Stimulated activated CD4-positive, alpha-beta T cell treated with anti-CD3 and anti-CD28 coated beads, Interleukin-1b, Interleukin-23, amount 100 ng/mL, for 1 hour (primary cell): ENCODE data around the gene RANGAP1.

Source experiments
- DNase-seq, 2 donors: peaks; one replicate each; pipeline ENCODE4 v3.0.0-alpha.2; 2020; ENCODE audit warnings: low read depth in 2 of 2

The RANGAP1 gene

DNA sequence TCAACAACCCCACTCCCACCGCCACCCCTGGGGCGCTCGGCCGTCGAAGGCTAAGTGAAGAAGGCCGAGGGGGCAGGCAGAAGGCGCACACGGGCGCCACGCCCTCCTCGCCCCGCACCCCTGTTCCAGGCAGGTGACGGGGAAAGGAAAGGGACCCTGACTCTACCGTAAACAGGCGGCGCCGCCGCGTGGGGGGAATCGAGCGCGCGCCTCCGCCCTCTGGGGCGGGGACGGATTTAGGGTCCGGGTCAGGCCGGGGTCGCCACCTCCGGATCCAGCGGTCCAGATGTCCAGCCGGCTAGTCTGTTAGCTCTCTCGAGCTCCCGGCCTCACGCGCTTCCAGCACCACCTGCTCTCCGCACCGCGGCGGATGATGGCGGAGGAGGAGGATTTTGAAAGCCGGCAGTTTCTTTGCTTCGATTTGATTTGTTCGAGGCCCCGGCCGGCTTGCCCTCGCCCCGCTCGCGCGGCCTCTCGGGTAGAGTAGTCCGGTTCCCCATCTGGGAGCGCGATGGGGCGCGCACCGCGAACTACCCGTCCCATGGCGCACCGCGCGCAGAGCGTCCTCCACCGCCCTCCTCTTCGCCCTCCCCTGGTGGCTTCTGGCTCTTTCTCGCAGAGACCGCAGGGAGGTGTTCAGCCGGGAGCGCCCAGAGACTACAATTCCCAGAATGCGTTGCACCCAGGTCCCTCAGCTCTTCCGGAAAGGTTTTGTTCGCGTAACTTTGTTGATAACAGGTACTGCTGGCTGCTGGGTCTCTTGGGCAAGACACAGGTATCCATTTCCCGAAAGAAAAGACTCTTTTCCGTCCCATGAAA, at the start of gene RANGAP1:
RANGAP1 (minus strand) TSS at position 368 of the 819 bp plus-strand sequence. CDS start 5,143 bp downstream, outside the sequence.
- DNase-seq, result peak; percentile 84 to 93

- DNase-seq, result no peak
Measured at GRCh38 chr22:41334951-41335635, 49.1 kb upstream of the RANGAP1 start.

DNA sequence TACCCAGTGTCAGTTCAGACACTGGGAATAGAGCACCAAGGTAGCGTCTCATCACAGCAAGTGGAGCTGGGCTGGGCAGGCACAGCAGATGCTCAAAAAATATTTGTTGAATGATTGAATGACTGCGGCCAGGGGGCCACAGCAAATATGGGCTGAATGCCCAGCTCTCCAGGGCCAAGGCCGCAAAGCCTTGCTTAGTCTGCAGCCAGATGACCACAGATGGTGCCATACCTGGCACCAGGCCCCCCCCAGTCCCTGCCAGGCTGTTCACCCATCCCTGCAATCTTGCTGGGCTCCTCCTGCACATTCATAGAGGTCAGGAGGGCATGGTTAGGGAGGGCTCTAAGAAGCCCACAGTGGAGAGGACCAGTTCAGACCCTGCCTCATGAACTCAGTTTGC, 48.2 kb upstream of the RANGAP1 start:
- no peak for DNase-seq

DNA sequence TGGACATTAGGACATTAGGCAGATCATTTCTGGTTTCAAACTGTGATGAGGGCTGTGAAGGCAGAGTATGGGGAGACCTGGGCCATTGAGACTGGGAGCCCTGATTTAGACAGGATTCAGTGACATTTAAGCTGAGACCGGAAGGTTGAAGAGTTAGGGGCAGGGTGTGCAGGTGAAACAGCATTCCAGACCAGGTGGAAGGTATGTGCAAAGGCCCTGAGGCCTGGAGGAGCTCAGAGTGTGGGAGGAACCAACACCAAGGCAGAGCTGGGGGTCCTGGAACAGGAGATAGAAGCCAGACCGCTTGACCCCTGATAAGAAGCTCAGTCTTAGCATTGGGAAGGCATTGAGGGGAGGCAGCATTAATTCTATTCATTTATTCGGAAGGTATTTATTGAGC, 47.8 kb upstream of the RANGAP1 start:
- DNase-seq, result no peak

DNA sequence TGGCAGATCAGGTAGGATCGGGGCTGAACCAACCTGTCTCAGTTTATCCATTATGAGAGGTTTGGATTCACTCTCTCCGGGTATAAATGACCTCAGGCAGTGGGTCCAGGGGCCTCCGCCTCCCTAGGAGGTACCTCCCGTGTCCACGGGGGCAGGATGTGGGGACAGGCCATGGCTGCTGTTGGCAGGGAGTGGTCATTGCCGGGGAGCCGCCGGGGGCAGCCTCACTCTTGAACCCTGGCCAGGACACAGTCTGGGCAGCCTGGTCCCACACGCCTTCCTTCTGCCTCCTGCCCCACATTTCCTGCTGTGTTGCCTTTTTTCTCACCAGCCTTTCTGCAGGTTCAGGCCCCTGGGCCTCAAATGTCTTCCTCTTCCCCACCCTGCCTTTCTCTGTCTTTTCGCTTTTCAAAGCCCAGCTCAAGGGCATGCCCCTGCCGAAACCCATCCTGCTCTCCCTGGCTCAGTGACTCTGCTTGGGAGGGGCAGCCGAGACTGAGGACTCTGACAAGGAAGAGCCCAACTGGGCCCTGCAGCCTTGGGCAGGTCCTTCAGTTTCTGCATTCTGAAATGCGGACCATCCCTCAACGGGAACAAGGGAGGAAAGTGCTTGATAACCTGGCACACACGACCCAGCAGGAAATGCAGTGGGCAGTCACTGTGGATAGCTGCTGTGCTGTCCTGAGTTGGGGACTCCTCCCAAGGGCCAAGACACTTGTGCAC, 46.4 kb upstream of the RANGAP1 start:
- no peak for DNase-seq

DNA sequence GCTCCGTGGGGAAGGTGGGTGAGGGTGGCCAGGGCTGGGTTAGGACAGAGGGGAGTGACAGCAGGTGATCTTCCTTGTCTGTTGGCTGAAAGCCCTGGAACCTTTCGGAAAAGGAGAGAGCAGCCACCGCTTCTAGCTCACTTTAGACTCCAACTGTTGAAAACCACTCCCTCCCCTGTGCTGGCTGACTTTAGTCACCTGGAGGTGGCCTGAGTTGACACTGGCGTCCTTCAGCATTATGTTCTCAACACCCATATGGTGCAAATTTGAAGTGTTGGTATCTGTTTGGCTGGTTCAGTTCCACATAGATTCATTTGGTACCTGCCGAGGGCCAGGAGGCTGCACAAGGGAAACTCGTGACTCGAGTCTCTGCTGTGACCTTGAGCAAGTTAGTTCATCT, 44.2 kb upstream of the RANGAP1 start:
- DNase-seq, result no peak

DNA sequence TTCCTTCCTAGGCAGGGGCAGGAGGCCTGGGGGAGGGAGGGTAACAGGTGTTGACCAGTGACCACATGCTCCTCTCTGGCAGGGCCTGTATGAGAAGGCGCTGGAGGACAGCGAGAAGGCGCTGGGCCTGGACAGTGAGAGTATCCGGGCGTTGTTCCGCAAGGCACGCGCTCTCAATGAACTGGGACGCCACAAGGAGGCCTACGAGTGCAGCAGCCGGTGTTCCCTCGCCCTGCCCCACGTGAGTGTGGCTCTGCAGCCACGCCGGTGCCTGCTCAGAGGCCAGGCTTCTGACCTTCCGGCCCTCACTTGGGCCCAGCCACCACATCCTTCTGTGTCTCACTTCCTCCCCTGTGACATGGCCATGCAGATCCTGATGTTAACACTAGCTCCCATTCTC, 41.1 kb upstream of the RANGAP1 start:
- no peak for DNase-seq

DNA sequence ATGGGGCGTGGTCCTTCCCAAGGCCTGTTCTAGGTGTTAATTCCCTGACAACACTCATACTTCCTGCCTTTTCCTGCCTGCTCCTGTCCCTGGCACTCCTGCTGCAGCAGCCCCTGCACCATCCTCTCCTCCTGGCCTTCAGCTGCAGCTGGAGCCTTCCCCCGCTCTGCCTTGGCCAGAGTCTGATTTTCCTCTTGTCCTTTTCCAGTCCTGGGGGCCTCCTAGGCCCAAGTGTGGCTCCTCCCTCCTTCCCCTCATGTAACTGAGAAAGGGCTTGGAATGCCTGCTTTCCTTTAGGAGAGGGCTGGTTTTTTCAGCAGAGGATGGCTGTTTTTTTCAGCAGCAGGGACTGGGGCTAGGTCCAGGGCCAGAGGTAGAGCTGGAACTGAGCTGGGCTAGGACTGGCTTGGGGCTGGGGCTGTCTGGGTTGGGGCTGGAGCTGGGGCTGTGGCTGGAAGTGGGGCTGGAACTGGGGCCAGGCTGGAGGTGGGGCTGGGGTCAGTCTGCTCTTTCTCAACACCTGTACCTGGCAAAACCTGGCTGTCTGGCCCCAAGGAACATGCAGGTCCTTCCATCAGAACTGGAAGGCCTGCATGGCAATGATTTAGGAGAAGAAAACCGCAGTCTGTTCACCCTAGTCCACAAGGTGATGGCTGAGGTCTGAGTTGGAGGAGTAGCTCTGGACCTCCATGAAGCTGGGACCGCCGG, 39.0 kb upstream of the RANGAP1 start:
- DNase-seq, result no peak

GRCh38 chr22:41320416-41321240, 34.6 kb upstream of the RANGAP1 start:
- no peak for DNase-seq

DNA sequence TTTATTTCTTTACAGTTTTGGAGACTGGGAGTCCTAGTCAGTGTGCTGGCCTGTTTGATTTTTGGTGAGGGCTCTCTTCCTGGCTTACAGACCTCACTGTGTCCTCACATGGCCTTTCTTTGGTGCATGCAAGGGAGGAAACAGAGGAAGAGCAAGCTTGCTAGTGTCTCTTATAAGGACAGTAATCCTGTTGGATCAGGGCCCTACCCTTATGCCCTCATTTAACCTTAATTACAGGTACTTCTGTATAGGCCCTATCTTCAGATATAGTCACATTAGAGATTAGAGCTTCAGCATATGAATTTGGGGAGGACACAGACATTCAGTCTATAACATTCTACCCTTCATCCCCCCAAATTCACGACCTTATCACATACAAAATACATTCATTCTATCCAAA, 29.6 kb upstream of the RANGAP1 start:
- no peak for DNase-seq

DNA sequence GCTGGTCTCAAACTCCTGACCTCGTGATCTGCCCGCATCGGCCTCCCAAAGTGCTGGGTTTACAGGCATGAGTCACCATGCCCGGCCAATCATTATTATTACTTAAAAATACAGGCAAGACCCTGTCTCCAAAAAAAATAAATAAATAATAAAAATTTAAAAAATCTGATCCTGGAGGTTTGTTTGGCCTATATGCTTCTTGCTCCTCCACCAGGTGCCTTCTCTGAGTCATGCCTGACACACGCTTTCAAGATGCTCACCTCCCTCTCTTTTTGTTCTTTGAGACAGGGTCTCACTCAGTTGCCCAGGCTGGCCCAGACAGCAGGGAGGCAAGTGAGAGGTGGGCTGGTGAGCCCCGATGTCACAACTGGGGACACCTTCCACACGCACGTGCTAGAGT, 28.8 kb upstream of the RANGAP1 start:
- DNase-seq, result no peak

- no peak for DNase-seq
Measured at GRCh38 chr22:41311487-41311886, 25.5 kb upstream of the RANGAP1 start.

DNA sequence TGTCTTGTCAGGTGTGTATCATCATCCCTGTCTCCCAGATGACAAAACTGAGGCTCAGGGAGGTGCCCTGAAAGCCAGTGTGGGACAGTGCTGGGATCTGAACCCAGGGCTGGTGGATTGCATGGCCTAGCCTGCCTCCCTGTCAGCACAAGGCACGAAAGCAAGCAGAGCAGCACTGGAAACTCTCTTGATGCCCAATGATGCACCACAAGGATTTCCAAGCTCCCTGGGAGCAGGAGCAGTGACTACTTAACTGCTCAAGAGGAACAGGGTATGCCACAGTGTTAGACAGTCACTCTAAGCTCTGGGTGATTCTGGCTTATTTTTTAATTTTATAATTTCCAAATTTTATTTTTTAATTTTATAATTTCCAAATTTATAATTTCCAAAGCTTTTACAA, 24.3 kb upstream of the RANGAP1 start:
- no peak for DNase-seq

DNA sequence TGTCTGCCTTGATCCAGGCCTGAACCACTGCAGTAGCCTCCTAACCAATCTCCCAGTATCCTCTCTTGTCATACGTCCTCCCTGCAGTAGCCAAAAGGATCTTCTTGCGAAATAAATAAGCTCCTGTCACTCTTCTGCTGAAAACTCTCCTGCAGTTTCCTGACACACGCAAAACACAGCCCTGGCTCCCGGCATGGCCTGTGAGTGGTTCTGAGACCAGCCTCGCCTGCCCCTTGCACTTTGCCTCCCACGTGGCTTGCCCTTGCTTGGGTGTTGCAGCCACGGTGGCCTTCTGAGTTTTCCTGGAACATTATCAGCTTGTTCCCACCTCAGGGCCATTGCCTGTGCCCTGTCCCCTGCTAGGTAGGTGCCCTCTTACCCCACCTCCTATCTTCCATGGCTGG, 22.6 kb upstream of the RANGAP1 start:
- DNase-seq, result no peak

DNA sequence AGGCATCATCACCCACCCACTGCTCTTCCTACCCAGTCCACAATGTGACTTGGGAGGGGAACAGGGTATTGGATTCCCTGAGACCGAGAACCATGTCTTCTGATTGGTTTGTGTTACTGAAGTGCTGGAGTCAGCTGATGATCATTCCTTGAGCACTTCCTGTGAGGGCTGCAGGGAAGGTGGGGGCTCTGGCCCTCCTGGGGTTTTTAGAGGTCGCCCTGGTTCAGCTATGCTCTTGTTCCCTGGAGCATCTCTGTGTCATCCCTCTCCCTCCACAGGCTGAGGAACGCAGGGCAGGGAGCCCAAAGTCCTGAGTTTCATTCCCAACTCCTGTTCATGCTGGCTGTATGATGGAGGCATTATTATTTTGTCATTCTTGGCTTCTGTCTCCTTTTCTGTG, 22.1 kb upstream of the RANGAP1 start:
- no peak for DNase-seq

- DNase-seq, result no peak
Measured at GRCh38 chr22:41305646-41306045, 19.7 kb upstream of the RANGAP1 start.

DNA sequence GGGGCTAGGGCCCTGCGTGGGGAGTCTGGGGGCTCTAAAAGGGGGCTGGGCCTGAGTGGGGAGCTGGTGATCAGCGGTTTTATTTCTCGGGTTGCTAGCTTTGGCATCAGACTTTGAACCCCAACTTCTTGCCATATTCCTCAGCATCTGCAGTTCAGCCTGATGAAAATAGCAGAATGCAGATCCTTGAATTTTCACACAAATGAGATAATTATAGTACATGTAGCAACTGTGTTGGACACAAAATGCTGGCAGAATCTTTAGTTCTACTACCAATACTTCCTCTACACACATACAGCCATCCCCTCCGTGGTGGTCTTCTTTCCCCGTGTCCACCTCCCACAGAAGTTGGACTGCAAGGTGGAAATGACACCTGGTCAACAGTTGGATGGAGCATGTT, 16.8 kb upstream of the RANGAP1 start:
- DNase-seq, result no peak

GRCh38 chr22:41302021-41302767, 16.2 kb upstream of the RANGAP1 start:
- DNase-seq, result no peak

GRCh38 chr22:41301085-41302020, 15.4 kb upstream of the RANGAP1 start, which contains the start of gene ZC3H7B:
TSS of gene ZC3H7B (plus strand) at chr22:41301525. CDS start at chr22:41320661, 19,136 bp downstream.
- DNase-seq, result peak; percentile 59 to 73
